Ecto neural progenitor cell (in vitro differentiated cells): ENCODE measurements around the gene SNRK.

Experiments used
- DNase-seq: peaks from one replicate; pipeline ENCODE4 v3.0.0-alpha.2; 2018; ENCODE audit warnings: low spot score

The SNRK gene

GRCh38 chr3:43372007-43372740, 85.8 kb downstream of the SNRK start:
- DNase-seq = no peak

GRCh38 chr3:43372809-43373559, 86.6 kb downstream of the SNRK start:
- DNase-seq = no peak

- DNase-seq = no peak
Observed at GRCh38 chr3:43373560-43373928, 87.2 kb downstream of the SNRK start.

- no peak for DNase-seq
Observed at GRCh38 chr3:43378066-43378935, 92.0 kb downstream of the SNRK start.

- no peak for DNase-seq
Observed at GRCh38 chr3:43379343-43379742, 93.0 kb downstream of the SNRK start.

- DNase-seq = no peak
Observed at GRCh38 chr3:43388175-43388574, 101.8 kb downstream of the SNRK start.

GRCh38 chr3:43388915-43389314, 102.6 kb downstream of the SNRK start:
- DNase-seq = no peak

GRCh38 chr3:43389388-43390254, 103.3 kb downstream of the SNRK start:
- DNase-seq = no peak

- DNase-seq = no peak
Observed at GRCh38 chr3:43390255-43390588, 103.9 kb downstream of the SNRK start.

GRCh38 chr3:43391621-43392020, 105.3 kb downstream of the SNRK start:
- no peak for DNase-seq

GRCh38 chr3:43394041-43394554, 107.8 kb downstream of the SNRK start:
- DNase-seq = no peak

- DNase-seq = no peak
Observed at GRCh38 chr3:43399034-43399433, 112.7 kb downstream of the SNRK start.

GRCh38 chr3:43400167-43400566, 113.8 kb downstream of the SNRK start:
- DNase-seq = no peak
